ENCODE measurements around the gene PDE3B. TPM values are rescaled to one million over a fixed set of nuclear protein-coding genes. Genes with fewer than 3 reads are reported as not detected.

PDE3B gene
- total and polyA plus RNA-seq, 2 of the 8 experiments (the other 6 are each of a cell fraction or from before 2014, with no cell fraction given): 2.7 to 10.9 TPM

DNA sequence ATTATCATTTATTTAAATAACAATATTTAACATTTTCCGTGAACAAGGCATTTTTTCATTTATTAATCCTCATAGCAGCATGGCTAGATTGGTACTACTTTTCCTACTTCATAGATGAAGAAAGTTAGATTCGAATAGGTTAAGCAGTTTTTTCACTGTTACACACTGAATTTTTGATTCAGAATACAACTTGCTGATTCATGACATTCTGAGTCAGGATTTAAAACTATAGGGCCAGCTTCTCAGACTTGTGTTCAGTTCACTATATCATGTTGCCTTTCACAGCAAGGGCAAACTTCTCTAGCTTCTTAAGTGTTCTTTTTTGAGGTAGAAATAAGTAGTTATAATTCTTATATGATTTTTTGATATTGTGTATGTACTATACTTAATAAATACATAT lies 216.9 kb downstream of the PDE3B start:
- no peak overlapping the region for H2BK120ac ChIP-seq (replicated peaks; ENCODE audit: low read depth, low read length)
- FAIRE-seq: no peak
- no peak overlapping the region for H3K18ac ChIP-seq (ENCODE audit: extremely low read depth, low read length)
- H4K5ac ChIP-seq (ENCODE audit: insufficient read length, low read depth, low read length): no peak overlapping the region
- H3K23ac ChIP-seq (ENCODE audit: insufficient read length): no peak overlapping the region
- H3K9me3 ChIP-seq (ENCODE audit: insufficient read depth in 2 of 2, low read depth in 1 of 2, low read length in 1 of 2): no peaks in the 10 kb centered on the region
- no peak overlapping the region for H3K4me2 ChIP-seq (ENCODE audit: insufficient read depth in 1 of 2, low read depth in 2 of 2, low read length in 2 of 2)
- no peak overlapping the region for H2BK12ac ChIP-seq (ENCODE audit: low read depth, low read length)
- no peak overlapping the region for H3K14ac ChIP-seq (ENCODE audit: insufficient read length)
- H4K91ac ChIP-seq (replicated peaks; ENCODE audit: insufficient read length, low read length): no peak overlapping the region
- H2BK5ac ChIP-seq (ENCODE audit: low read depth, low read length): no peak overlapping the region
- POLR2A ChIA-PET (ENCODE audit: partially characterized antibody): interaction anchor here (1.5 kb wide), 1 partner anchor 8 kb away, joined by 5 read pairs; no protein-coding TSS in a partner anchor
- H3K9ac ChIP-seq (replicated peaks in 1 of 4; ENCODE audit: extremely low read depth in 1 of 4, low read depth in 3 of 4, low read length in 3 of 4): no peak overlapping the region
- CTCF ChIA-PET (ENCODE audit: partially characterized antibody): interaction anchor here (0.7 kb wide), 1 partner anchor 10 kb away, joined by 3 read pairs; no protein-coding TSS in a partner anchor
- H3K27ac ChIP-seq (ENCODE audit: low read depth, low read length): no peak overlapping the region
- DNase-seq (ENCODE audit: low read depth in 1 of 2, low spot score in 2 of 2): no peak
- no peak overlapping the region for H3K56ac ChIP-seq (replicated peaks; ENCODE audit: insufficient read length, low read depth, low read length)
- no peaks in the 10 kb centered on the region for H3K23me2 ChIP-seq (ENCODE audit: low read depth, low read length)
- H3K79me2 ChIP-seq (ENCODE audit: control insufficient read depth in 1 of 2, insufficient read depth in 2 of 2, low read length in 2 of 2): no peaks in the 10 kb centered on the region
- 85% methylated on average over 2 of the region's 2 CpGs; no CpG with 5 or more reads in 1 of the 2 experiments for WGBS, 2 experiments (ENCODE audit: extremely low coverage in 1 of 2, insufficient coverage in 1 of 2, insufficient read length in 1 of 2, insufficient replicate concordance in 2 of 2, low coverage in 1 of 2, low lambda C conversion rate in 2 of 2, missing lambda C conversion rate in 1 of 2)
- no peaks in the 10 kb centered on the region for H4K20me1 ChIP-seq (replicated peaks in 1 of 2; ENCODE audit: control insufficient read depth in 1 of 2, insufficient read depth in 2 of 2, low read length in 2 of 2)
- H3K4me1 ChIP-seq (replicated peaks in 1 of 4; ENCODE audit: control insufficient read depth in 3 of 4, insufficient read depth in 4 of 4, low read length in 3 of 4): no peaks in the 10 kb centered on the region
- H2AFZ ChIP-seq (ENCODE audit: low read length): no peak overlapping the region
- H2BK20ac ChIP-seq (ENCODE audit: low read length): no peak overlapping the region
- H3K4me3 ChIP-seq (ENCODE audit: extremely low read depth in 1 of 4, insufficient read depth in 2 of 4, low read depth in 3 of 4, low read length in 4 of 4): no peak overlapping the region
- no peaks in the 10 kb centered on the region for H3K79me1 ChIP-seq (ENCODE audit: low read depth, low read length)
- no peak overlapping the region for H2BK15ac ChIP-seq (ENCODE audit: low read length)
- H4K8ac ChIP-seq (ENCODE audit: extremely low read depth, insufficient read depth, low read length): no peak overlapping the region
- no peak overlapping the region for H2AK5ac ChIP-seq (ENCODE audit: low read depth, low read length)
- H3K4ac ChIP-seq (replicated peaks; ENCODE audit: insufficient read length, low read depth, low read length): no peak overlapping the region
- H3K36me3 ChIP-seq (ENCODE audit: control insufficient read depth in 2 of 4, insufficient read depth in 4 of 4, low read length in 3 of 4): no peaks in the 10 kb centered on the region
- no peaks in the 10 kb centered on the region for H3K27me3 ChIP-seq (replicated peaks in 1 of 4; ENCODE audit: control insufficient read depth in 3 of 4, extremely low read depth in 1 of 4, insufficient read depth in 3 of 4, low read length in 3 of 4)
- no peak for TF ChIP-seq GABPA (IDR thresholded peaks at IDR 0.05; ENCODE audit: borderline replicate concordance, insufficient read depth, low read length)
- TF ChIP-seq RFX5 (IDR thresholded peaks at IDR 0.05; ENCODE audit: borderline replicate concordance, low read depth, low read length): no peak
- no peak for TF ChIP-seq RBBP5 (IDR thresholded peaks at IDR 0.05; ENCODE audit: borderline replicate concordance, low read depth, low read length)
- no peak for TF ChIP-seq NRF1 (IDR thresholded peaks at IDR 0.05; ENCODE audit: low read depth, low read length)
- no peak for TF ChIP-seq KDM5A (IDR thresholded peaks at IDR 0.05; ENCODE audit: low read length)
- TF ChIP-seq, protein P1, sequence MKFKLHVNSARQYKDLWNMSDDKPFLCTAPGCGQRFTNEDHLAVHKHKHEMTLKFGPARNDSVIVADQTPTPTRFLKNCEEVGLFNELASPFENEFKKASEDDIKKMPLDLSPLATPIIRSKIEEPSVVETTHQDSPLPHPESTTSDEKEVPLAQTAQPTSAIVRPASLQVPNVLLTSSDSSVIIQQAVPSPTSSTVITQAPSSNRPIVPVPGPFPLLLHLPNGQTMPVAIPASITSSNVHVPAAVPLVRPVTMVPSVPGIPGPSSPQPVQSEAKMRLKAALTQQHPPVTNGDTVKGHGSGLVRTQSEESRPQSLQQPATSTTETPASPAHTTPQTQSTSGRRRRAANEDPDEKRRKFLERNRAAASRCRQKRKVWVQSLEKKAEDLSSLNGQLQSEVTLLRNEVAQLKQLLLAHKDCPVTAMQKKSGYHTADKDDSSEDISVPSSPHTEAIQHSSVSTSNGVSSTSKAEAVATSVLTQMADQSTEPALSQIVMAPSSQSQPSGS (IDR thresholded peaks at IDR 0.05; ENCODE audit: low read length): no peak
- TF ChIP-seq FOSL1 (IDR thresholded peaks at IDR 0.05; ENCODE audit: insufficient read depth, low read depth, low read length): no peak
- TF ChIP-seq YY1 (IDR thresholded peaks at IDR 0.05; ENCODE audit: low read depth, low read length): no peak
- no peak for TF ChIP-seq TBP (IDR thresholded peaks at IDR 0.05; ENCODE audit: low read depth, low read length)
- TF ChIP-seq SP4 (IDR thresholded peaks at IDR 0.05; ENCODE audit: low read length): no peak
- no peak for TF ChIP-seq BCL11A (IDR thresholded peaks at IDR 0.05; ENCODE audit: low read depth in 2 of 2, low read length in 2 of 2)
- no peak for TF ChIP-seq RXRA (IDR thresholded peaks at IDR 0.05; ENCODE audit: insufficient read depth, low read depth, low read length)
- TF ChIP-seq SIRT6 (IDR thresholded peaks at IDR 0.05; ENCODE audit: low read length): no peak
- no peak for TF ChIP-seq POLR2AphosphoS5 (IDR thresholded peaks at IDR 0.05; ENCODE audit: low read depth, low read length)

Data from H1 (cell line).